ENCODE measurements around the gene MIGA2. TPM values are rescaled to one million over a fixed set of nuclear protein-coding genes. Genes with fewer than 3 reads are reported as not detected.

The MIGA2 gene, protein sequence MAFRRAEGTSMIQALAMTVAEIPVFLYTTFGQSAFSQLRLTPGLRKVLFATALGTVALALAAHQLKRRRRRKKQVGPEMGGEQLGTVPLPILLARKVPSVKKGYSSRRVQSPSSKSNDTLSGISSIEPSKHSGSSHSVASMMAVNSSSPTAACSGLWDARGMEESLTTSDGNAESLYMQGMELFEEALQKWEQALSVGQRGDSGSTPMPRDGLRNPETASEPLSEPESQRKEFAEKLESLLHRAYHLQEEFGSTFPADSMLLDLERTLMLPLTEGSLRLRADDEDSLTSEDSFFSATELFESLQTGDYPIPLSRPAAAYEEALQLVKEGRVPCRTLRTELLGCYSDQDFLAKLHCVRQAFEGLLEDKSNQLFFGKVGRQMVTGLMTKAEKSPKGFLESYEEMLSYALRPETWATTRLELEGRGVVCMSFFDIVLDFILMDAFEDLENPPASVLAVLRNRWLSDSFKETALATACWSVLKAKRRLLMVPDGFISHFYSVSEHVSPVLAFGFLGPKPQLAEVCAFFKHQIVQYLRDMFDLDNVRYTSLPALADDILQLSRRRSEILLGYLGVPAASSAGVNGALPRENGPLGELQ
- polyA plus RNA-seq (2011; rRNA removed) (6.3 and 6.4 TPM in 2 replicates), polyA plus RNA-seq (2017; fragmentation: RNase III; extraction: RNeasy Plus Mini Kit Qiagen cat#74134 plus additional on column Dnase treatment) (12.8 to 16.1 TPM (median 15.1 TPM) in 3 replicates), polyA minus RNA-seq (2011; rRNA and poly(A)+ RNA removed) (4.3 and 6.2 TPM in 2 replicates)
- polyA plus RNA-seq (2012; cell fraction: cytosol; rRNA removed): 14.6 and 16.3 TPM in 2 replicates
- polyA plus RNA-seq (2012; cell fraction: nucleus; rRNA removed): 65.4 and 92.7 TPM in 2 replicates

DNA sequence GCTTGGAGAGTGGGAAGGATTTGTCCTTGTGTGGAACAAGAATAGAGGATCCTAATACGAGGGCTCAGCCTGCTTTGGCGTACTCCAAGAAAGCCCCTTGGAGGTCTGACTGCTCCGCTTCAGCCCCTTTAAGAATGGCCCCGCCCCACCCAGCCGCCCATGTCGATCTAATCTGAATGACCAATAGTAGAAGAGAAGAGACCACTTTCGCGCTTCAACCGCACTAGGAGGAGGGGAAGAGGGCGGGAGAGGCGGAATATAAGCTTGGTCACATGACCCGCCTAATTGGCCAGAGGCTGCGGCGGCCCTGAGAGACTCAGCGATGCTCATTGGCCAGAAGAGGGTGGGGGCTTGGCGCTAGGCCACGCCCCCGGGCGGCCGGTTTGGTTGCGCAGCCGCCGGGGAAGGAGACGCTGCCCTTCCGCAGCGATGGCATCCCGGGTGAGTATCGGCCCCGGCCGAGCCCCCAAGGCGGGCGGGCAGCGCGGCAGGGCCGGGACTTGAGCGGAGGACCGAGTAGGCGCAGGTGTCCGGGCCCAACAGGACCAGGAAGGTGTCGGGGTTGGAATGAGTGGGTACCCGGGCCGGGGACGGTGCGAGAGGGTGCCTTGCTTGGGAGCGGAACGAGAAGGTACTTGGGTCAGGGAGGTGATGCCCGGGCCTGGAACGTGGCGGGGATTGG lies at the start of gene MIGA2:
Gene MIGA2, plus strand, starts transcription at position 386 of the 682 bp plus-strand sequence. CDS start 3,969 bp downstream, outside the sequence.
- no peak for FAIRE-seq

DNA sequence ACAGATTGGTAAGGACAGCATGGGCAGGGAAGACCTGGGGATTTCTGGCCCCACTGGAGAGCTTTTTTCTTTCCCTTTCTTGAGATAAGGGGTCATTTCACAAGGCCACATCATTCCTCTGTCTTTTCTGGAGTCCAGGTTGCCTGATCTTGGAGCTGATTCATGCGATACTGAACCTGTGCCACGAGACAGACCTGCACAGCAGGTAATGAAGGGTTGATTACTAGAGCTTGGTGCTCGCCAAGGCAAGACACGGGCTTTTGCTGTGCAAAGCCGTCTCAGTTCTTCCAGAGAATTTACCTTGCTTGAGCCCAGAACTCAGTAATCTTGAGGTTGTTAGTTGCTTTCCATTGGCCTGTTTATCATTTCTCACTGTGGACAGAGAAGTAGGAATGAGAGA lies 49.8 kb upstream of the MIGA2 start:
- H3K27ac ChIP-seq: no peak overlapping the region
- TF ChIP-seq JUN (IDR thresholded peaks at IDR 0.05) (no peak), HOXB13 (CRISPR knock-in tag; IDR thresholded peaks at IDR 0.05; ENCODE audit: low read depth) (no peak), EP300 (IDR thresholded peaks at IDR 0.05) (no peak), KDM1A (IDR thresholded peaks at IDR 0.05; ENCODE audit: low read depth) (no peak), HEYL (CRISPR knock-in tag; IDR thresholded peaks at IDR 0.05) (no peak), BHLHE40 (IDR thresholded peaks at IDR 0.05; ENCODE audit: low read depth, low read length) (no peak), ZNF302 (CRISPR knock-in tag; IDR thresholded peaks at IDR 0.05) (no peak), PHF8 (IDR thresholded peaks at IDR 0.05; ENCODE audit: borderline replicate concordance, low read depth) (no peak), RFX5 (IDR thresholded peaks at IDR 0.05) (no peak), CHD4 (IDR thresholded peaks at IDR 0.05; ENCODE audit: borderline replicate concordance) (no peak), KDM5A (IDR thresholded peaks at IDR 0.05) (no peak)
- TF ChIP-seq, protein P1, sequence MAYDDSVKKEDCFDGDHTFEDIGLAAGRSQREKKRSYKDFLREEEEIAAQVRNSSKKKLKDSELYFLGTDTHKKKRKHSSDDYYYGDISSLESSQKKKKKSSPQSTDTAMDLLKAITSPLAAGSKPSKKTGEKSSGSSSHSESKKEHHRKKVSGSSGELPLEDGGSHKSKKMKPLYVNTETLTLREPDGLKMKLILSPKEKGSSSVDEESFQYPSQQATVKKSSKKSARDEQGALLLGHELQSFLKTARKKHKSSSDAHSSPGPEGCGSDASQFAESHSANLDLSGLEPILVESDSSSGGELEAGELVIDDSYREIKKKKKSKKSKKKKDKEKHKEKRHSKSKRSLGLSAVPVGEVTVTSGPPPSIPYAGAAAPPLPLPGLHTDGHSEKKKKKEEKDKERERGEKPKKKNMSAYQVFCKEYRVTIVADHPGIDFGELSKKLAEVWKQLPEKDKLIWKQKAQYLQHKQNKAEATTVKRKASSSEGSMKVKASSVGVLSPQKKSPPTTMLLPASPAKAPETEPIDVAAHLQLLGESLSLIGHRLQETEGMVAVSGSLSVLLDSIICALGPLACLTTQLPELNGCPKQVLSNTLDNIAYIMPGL (CRISPR knock-in tag; IDR thresholded peaks at IDR 0.05; ENCODE audit: borderline replicate concordance): no peak
- TF ChIP-seq, protein P2, sequence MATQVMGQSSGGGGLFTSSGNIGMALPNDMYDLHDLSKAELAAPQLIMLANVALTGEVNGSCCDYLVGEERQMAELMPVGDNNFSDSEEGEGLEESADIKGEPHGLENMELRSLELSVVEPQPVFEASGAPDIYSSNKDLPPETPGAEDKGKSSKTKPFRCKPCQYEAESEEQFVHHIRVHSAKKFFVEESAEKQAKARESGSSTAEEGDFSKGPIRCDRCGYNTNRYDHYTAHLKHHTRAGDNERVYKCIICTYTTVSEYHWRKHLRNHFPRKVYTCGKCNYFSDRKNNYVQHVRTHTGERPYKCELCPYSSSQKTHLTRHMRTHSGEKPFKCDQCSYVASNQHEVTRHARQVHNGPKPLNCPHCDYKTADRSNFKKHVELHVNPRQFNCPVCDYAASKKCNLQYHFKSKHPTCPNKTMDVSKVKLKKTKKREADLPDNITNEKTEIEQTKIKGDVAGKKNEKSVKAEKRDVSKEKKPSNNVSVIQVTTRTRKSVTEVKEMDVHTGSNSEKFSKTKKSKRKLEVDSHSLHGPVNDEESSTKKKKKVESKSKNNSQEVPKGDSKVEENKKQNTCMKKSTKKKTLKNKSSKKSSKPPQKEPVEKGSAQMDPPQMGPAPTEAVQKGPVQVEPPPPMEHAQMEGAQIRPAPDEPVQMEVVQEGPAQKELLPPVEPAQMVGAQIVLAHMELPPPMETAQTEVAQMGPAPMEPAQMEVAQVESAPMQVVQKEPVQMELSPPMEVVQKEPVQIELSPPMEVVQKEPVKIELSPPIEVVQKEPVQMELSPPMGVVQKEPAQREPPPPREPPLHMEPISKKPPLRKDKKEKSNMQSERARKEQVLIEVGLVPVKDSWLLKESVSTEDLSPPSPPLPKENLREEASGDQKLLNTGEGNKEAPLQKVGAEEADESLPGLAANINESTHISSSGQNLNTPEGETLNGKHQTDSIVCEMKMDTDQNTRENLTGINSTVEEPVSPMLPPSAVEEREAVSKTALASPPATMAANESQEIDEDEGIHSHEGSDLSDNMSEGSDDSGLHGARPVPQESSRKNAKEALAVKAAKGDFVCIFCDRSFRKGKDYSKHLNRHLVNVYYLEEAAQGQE (IDR thresholded peaks at IDR 0.05): no peak
- no peak for ATAC-seq
- 97% methylated on average over 5 of the region's 5 CpGs for WGBS (ENCODE audit: missing lambda C conversion rate)
- H3K4me2 ChIP-seq: no peak overlapping the region
- H3K4me1 ChIP-seq: peaks cover 7% of the 10 kb centered on the region; the same call in 1 of the 3 replicates
- no peak for DNase-seq (ENCODE audit: low read depth in 1 of 2, low spot score in 1 of 2)
- ChIA-PET POLR2A (no interaction called here), CTCF (interaction anchor here (0.5 to 6.0 kb wide), 5 partner anchors 11 to 943 kb away, joined by 3 to 45 read pairs (median 4); no protein-coding TSS in a partner anchor)
- FAIRE-seq: no peak
- H3K4me3 ChIP-seq: no peak overlapping the region
- no peaks in the 10 kb centered on the region for H3K9me3 ChIP-seq

More for the DNA sequence above, at the start of gene MIGA2:
- TF ChIP-seq, protein P3, sequence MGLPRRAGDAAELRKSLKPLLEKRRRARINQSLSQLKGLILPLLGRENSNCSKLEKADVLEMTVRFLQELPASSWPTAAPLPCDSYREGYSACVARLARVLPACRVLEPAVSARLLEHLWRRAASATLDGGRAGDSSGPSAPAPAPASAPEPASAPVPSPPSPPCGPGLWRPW (IDR thresholded peaks at IDR 0.05): no peak
- TF ChIP-seq, protein P4, sequence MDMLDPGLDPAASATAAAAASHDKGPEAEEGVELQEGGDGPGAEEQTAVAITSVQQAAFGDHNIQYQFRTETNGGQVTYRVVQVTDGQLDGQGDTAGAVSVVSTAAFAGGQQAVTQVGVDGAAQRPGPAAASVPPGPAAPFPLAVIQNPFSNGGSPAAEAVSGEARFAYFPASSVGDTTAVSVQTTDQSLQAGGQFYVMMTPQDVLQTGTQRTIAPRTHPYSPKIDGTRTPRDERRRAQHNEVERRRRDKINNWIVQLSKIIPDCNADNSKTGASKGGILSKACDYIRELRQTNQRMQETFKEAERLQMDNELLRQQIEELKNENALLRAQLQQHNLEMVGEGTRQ (IDR thresholded peaks at IDR 0.05): peak; percentile 96
- TF ChIP-seq CEBPB (IDR thresholded peaks at IDR 0.05): peak in 1 of 2 experiments; percentile 24; a peak in 1 of 4 replicates
- peak; percentile 59; the same call in 1 of the 2 replicates for TF ChIP-seq PHF8 (IDR thresholded peaks at IDR 0.05; ENCODE audit: borderline replicate concordance, low read depth)
- no peak for TF ChIP-seq ZSCAN20 (CRISPR knock-in tag; IDR thresholded peaks at IDR 0.05)
- TF ChIP-seq RFX5 (IDR thresholded peaks at IDR 0.05): peak; percentile 33; the same call in 1 of the 2 replicates
- no peak for TF ChIP-seq RCOR1 (IDR thresholded peaks at IDR 0.05; ENCODE audit: low read depth, low read length)
- TF ChIP-seq ZC3H11A (IDR thresholded peaks at IDR 0.05): no peak
- no peak for TF ChIP-seq KDM1A (IDR thresholded peaks at IDR 0.05; ENCODE audit: low read depth)
- peak; percentile 75 for TF ChIP-seq POLR2A (IDR thresholded peaks at IDR 0.05; ENCODE audit: low read length)
- TF ChIP-seq, protein P5, sequence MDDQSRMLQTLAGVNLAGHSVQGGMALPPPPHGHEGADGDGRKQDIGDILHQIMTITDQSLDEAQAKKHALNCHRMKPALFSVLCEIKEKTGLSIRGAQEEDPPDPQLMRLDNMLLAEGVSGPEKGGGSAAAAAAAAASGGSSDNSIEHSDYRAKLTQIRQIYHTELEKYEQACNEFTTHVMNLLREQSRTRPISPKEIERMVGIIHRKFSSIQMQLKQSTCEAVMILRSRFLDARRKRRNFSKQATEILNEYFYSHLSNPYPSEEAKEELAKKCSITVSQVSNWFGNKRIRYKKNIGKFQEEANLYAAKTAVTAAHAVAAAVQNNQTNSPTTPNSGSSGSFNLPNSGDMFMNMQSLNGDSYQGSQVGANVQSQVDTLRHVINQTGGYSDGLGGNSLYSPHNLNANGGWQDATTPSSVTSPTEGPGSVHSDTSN (IDR thresholded peaks at IDR 0.05): peak; percentile 84
- TF ChIP-seq, protein P6, sequence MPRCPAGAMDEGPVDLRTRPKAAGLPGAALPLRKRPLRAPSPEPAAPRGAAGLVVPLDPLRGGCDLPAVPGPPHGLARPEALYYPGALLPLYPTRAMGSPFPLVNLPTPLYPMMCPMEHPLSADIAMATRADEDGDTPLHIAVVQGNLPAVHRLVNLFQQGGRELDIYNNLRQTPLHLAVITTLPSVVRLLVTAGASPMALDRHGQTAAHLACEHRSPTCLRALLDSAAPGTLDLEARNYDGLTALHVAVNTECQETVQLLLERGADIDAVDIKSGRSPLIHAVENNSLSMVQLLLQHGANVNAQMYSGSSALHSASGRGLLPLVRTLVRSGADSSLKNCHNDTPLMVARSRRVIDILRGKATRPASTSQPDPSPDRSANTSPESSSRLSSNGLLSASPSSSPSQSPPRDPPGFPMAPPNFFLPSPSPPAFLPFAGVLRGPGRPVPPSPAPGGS (IDR thresholded peaks at IDR 0.05): 0 out of 3 replicates have a peak, but pooled peaks have one; percentile 63
- no peak for TF ChIP-seq HOXA7 (CRISPR knock-in tag; IDR thresholded peaks at IDR 0.05)
- peak in 1 of 2 experiments; percentile 39; a peak in 1 of 5 replicates for TF ChIP-seq JUN (IDR thresholded peaks at IDR 0.05)
- TF ChIP-seq CHD2 (IDR thresholded peaks at IDR 0.05; ENCODE audit: low read length, partially characterized antibody): no peak
- ChIA-PET CTCF (interaction anchor here (2.2 kb wide), 1 partner anchor 30 kb away, joined by 7 read pairs; no protein-coding TSS in a partner anchor), POLR2A (interaction anchor here (0.6 to 1.0 kb wide), 5 partner anchors 8 to 485 kb away, joined by 3 to 8 read pairs (median 3); partner anchors contain the start of genes DOLPP1 and SH3GLB2)
- 2% methylated on average over 44 of the region's 49 CpGs for WGBS (ENCODE audit: missing lambda C conversion rate)
- ATAC-seq (peak; percentile 92 to 98), DNase-seq (ENCODE audit: low read depth in 1 of 2, low spot score in 1 of 2) (peak; percentile 99 to 100)
- no peaks in the 10 kb centered on the region for H3K9me3 ChIP-seq
- peak within 1 kb of the TSS; percentile 92 for H3K4me2 ChIP-seq
- H3K27ac ChIP-seq: peak within 1 kb of the TSS; percentile 74 to 90
- H3K4me1 ChIP-seq: peaks cover 14% of the 10 kb centered on the region; the same call in 1 of the 3 replicates
- peak within 1 kb of the TSS; percentile 77 for H3K4me3 ChIP-seq

Measured in A549 (cell line).